HG02763 (cell line): ENCODE measurements around the gene ATXN10.

Experiments used
- ATAC-seq: cut with Tn5 transposase; IDR thresholded peaks from one replicate; pipeline ENCODE4 v1.9.1; 2021; ENCODE audit warnings: mild to moderate bottlenecking, moderate library complexity; ENCODE audit not compliant: unreplicated experiment

ATXN10 gene

GRCh38 chr22:45887202-45888131 lies 215.8 kb downstream of the ATXN10 start:
- ATAC-seq = no peak

- no peak for ATAC-seq
Observed at GRCh38 chr22:45888221-45889092, 216.8 kb downstream of the ATXN10 start.

GRCh38 chr22:45889093-45889538 lies 217.5 kb downstream of the ATXN10 start:
- ATAC-seq = no peak

GRCh38 chr22:45889539-45890350 lies 218.1 kb downstream of the ATXN10 start:
- no peak for ATAC-seq

GRCh38 chr22:45890351-45890635 lies 218.7 kb downstream of the ATXN10 start:
- no peak for ATAC-seq

GRCh38 chr22:45891021-45891421 lies 219.4 kb downstream of the ATXN10 start:
- ATAC-seq = no peak

- ATAC-seq = no peak
Observed at GRCh38 chr22:45891471-45891995, 219.9 kb downstream of the ATXN10 start.

- ATAC-seq = no peak
Observed at GRCh38 chr22:45891996-45892621, 220.5 kb downstream of the ATXN10 start.

GRCh38 chr22:45892681-45893461 lies 221.2 kb downstream of the ATXN10 start:
- no peak for ATAC-seq

GRCh38 chr22:45893516-45893915 lies 221.9 kb downstream of the ATXN10 start:
- no peak for ATAC-seq
